ENCODE results near the gene CBARP. TPM values are rescaled to one million over a fixed set of nuclear protein-coding genes. Genes with fewer than 3 reads are reported as not detected.

CBARP gene
- total RNA-seq, 1 experiment from 2014 or later = 23.8 TPM

GRCh38 chr19:1248139-1248785 is 10.5 kb upstream of the CBARP start, which contains the start of gene MIDN (continued):
- TF ChIP-seq REST (IDR thresholded peaks at IDR 0.05; ENCODE audit: low read depth) (no peak), EZH2 (IDR thresholded peaks at IDR 0.05) (no peak), TCF7L2 (IDR thresholded peaks at IDR 0.05; ENCODE audit: borderline replicate concordance, extremely low read depth, insufficient read depth, insufficient read length) (no peak)

GRCh38 chr19:1247748-1248138 is 9.9 kb upstream of the CBARP start:
- H3K4me2 ChIP-seq (ENCODE audit: low read length) = peak overlapping the region; percentile 98
- H3K27ac ChIP-seq (ENCODE audit: low read depth, low read length) = peak overlapping the region; percentile 100
- TF ChIP-seq MAX (IDR thresholded peaks at IDR 0.05) (no peak), ZFX (IDR thresholded peaks at IDR 0.05) (no peak), TCF7L2 (IDR thresholded peaks at IDR 0.05; ENCODE audit: borderline replicate concordance, extremely low read depth, insufficient read depth, insufficient read length) (no peak), CEBPB (IDR thresholded peaks at IDR 0.05; ENCODE audit: low read depth) (no peak), FOSL1 (IDR thresholded peaks at IDR 0.05; ENCODE audit: low read depth) (no peak)
- peaks cover 49 to 74% of the 10 kb centered on the region in 2 experiments for H3K4me1 ChIP-seq (ENCODE audit: control insufficient read depth in 1 of 2, insufficient read depth in 2 of 2, low read length in 2 of 2)
- no peaks in the 10 kb centered on the region for H3K27me3 ChIP-seq (ENCODE audit: insufficient read depth, low read length)
- no peak for DNase-seq (ENCODE audit: low read depth, low spot score)
- ChIA-PET RAD21 (ENCODE audit: low non-redundant PET in 1 of 2, low total read pairs in 2 of 2, uncharacterized antibody in 2 of 2, unreplicated experiment in 2 of 2) (no interaction called here), POLR2A (interaction anchor here (5.3 kb wide), 1 partner anchor 21 kb away, joined by 139 read pairs; the partner anchor contains the start of gene CIRBP), CTCF (no interaction called here)
- H4K20me1 ChIP-seq (ENCODE audit: insufficient read depth) = peaks cover 13% of the 10 kb centered on the region; the same call in 1 of the 2 replicates
- no peaks in the 10 kb centered on the region for H3K9me3 ChIP-seq (ENCODE audit: control insufficient read depth in 1 of 2, insufficient read depth in 1 of 2, low read depth in 1 of 2, low read length in 2 of 2)
- TSS peak; percentile 85 for BruUV-seq (replicated peaks)
- H3K9me2 ChIP-seq (ENCODE audit: insufficient read depth) = no peaks in the 10 kb centered on the region
- no peak overlapping the region for H2AFZ ChIP-seq (ENCODE audit: low read depth, low read length, poor library complexity, severe bottlenecking)
- peak; percentile 11 for ATAC-seq
- peak overlapping the region; percentile 63 to 71 for H3K4me3 ChIP-seq (replicated peaks in 1 of 2; ENCODE audit: low read depth in 1 of 2, low read length in 2 of 2)
- intact Hi-C loops (cut with micrococcal nuclease) = loop anchor here (10.0 kb wide), 2 partner anchors 223 to 453 kb away; partner anchors contain the start of genes CNN2, PTBP1, RNU6-2 and TMEM259
- H3K9ac ChIP-seq (ENCODE audit: low read length) = peak overlapping the region; percentile 99
- peaks cover 58% of the 10 kb centered on the region for H3K79me2 ChIP-seq (ENCODE audit: insufficient read depth, low read length)
- H3K36me3 ChIP-seq (ENCODE audit: control insufficient read depth in 1 of 2, insufficient read depth in 2 of 2, low read length in 2 of 2) = peaks cover 6 to 24% of the 10 kb centered on the region in 2 experiments
